NCI-H2107 treated with DMSO at 0.1 percent for 48 hours (cell line): ENCODE results near the gene LIN9.
"Not testable (repeated sequence)": the region's sequence is repeated elsewhere in the genome, so short reads cannot be mapped to it uniquely, and the experiment has no call there.

ENCODE experiments used
- DNase-seq: peaks from one replicate; lab custom pipeline; 2025; ENCODE audit not compliant: unreplicated experiment; lab: John Stamatoyannopoulos, UW

Gene LIN9

GRCh38 chr1:226276077-226276682, 32.8 kb downstream of the LIN9 start:
- no peak for DNase-seq

DNA sequence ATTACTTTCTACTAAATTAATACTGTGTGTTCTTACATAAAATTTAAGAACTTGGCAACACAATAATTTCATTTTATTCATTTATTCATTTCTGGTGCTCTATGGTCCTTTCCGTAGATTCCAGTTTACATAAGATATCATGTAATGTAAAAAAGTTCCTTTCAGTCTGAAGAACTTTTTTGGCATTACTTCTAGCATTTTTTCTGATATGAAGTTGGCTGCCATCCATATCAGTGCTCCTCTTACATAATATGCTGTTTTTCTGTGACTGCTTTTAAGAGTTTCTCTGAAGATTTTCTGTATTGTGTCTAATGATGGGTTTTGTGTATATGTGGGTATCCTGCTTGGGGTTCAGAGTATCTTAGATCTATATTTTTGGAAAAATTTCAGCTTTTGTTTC, 34.8 kb downstream of the LIN9 start:
- no peak for DNase-seq

- not testable (repeated sequence) for DNase-seq
Observed at GRCh38 chr1:226272233-226272902, 36.6 kb downstream of the LIN9 start.

DNA sequence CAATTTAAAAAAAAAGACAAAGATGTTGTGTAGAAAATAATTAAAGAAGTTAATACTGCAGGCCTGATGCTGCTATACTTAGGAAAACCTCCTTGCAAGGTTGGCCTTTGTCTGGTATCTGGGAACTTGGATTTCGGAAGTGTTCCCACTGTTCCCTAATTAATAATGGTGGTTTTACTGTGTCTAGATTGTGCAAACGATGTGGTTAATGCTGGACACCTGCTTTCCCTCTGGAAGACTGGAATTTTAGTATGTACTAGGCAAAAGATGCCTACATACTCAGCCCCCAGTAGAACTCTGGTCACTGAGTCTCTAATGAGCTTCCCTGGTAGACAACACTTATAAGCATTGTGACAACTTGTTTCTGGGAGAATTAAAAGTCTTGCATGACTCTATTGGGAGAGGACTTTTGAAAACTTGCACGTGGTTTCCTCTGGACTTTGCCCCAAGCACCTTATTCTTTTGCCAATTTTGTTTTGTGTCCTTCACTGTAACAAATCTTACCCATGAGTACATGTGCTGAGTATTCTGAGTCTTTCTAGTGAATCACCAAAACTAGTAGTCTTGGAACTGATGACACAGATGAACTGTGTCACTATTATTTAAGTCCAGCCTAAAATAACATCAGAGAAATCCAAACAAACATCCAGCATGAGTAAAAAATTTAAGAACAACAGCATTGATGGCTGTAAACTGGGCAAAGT, 40.4 kb downstream of the LIN9 start:
- DNase-seq, result no peak

DNA sequence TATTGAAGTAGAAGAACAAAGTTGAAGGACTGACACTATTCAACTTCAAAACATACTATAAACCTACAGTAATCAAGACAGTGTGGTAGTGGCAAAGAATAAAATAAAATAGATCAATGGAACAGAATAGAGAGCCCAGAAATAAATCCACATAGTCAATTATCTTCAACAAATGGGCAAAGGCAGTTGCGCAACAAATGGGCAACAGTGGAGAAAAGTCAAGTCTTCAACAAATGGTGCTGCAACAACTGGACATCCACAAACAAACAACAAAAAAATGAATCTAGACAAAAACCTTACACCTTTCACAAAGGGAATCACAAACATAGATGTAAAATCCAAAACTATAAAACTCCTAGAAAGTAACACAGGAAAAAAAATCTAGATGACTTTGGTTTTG, 47.1 kb downstream of the LIN9 start:
- no peak for DNase-seq

- DNase-seq, result no peak
Observed at GRCh38 chr1:226255380-226255779, 53.6 kb downstream of the LIN9 start.

DNA sequence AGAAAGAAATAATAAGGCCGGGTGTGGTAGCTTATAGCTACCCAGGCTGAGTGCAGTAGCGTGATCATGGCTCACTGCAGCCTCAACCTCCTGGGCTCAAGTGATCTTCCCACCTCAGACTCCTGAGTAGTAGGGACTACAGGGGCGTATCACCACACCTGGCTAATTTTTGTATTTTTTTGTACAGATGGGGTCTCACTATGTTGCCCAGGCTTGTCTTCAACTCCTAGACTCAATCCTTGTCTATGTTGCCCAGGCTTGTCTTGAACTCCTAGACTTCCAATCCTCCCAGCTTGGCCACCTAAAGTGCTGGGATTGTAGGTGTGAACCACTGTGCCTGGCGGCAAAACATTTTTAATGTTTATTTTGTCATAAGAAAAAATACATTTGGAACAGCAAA, 55.0 kb downstream of the LIN9 start:
- DNase-seq, result no peak

- DNase-seq, result not testable (repeated sequence)
Observed at GRCh38 chr1:226252841-226253240, 56.1 kb downstream of the LIN9 start.

DNA sequence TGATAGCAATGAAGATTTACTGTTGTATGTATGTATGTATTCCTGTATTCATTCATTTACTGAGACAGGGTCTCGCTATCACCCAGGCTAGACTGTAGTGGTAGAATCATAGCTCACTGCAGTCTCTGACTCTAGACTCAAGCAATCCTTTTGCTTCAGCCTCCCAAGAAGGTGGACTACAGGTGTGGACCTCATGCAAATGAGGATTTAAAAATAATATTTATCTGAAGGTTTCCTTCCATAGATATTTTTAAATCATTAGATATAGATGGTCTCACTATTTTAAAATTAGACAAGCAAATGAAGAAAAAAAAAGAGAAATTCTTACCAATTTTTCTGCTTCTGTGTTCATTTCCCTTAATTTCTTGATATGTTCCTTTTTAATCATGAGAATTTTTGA, 58.5 kb downstream of the LIN9 start:
- no peak for DNase-seq

GRCh38 chr1:226248796-226249195, 60.2 kb downstream of the LIN9 start:
- DNase-seq, result no peak

- no peak for DNase-seq
Observed at GRCh38 chr1:226248091-226248490, 60.9 kb downstream of the LIN9 start.

DNA sequence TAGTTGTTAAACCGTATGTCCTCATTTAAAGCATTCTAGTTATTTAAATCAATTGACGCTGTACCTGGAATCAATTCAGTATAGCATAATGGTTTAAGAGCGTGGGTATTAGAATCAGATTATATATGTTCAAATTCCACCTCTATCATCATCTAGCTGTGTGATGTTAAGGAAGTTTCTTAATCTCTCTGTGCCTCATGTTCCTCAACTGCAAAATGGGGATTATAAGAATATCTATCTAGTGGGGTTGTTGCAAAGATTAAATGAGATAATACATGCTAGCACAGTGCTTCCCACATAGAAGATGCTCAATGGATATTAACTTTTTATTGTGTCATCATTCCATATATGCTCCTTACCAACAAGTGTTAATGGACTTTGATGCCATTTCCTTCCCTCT, 69.5 kb downstream of the LIN9 start:
- DNase-seq, result no peak

DNA sequence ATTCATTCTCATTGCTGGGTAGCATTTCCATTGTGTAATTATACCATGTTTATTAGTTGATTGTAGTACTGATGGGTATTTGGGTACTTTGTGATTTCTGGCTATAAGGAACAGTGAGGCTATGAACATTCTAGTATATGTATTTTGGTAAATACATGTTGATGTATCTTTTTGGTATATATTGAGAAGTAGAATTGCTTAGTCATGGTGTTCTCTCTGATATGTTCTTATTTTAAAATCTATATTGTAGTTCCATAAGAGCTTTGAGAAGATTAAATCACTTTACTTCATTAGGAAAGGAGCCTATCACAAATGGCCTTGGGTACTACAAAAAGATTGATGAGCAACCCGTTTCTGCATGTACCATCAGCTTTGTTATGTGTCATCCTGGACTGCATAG, 72.1 kb downstream of the LIN9 start:
- DNase-seq, result no peak

- DNase-seq, result no peak
Observed at GRCh38 chr1:226233806-226234205, 75.2 kb downstream of the LIN9 start.

DNA sequence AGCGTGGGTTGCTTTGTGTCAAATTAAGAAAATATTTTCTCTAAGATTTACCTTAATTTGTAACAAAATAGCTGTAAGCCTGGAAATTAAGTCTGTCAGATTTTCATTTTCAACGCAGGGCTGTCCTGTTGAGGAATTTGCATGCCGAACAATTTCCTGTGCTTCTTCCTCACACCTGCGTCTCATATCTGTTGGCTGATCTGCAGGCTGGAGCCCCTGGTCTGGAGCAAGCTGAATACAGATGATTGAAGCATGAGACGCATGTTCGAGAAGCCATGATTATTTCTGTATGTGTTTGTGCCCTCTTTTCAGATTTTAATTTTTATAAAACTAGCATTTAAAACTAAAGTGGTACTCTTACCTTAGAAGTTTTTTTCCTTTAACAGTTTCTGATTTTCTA, 75.7 kb downstream of the LIN9 start:
- DNase-seq, result no peak

- DNase-seq, result no peak
Observed at GRCh38 chr1:226226601-226227000, 82.4 kb downstream of the LIN9 start.

GRCh38 chr1:226223786-226224244, 85.1 kb downstream of the LIN9 start:
- DNase-seq, result no peak

- no peak for DNase-seq
Observed at GRCh38 chr1:226223157-226223785, 85.7 kb downstream of the LIN9 start, which contains the start of gene MIXL1. Gene MIXL1, plus strand, starts transcription at chr1:226223664. Its CDS starts 18 bp downstream, at chr1:226223682.

- no peak for DNase-seq
Observed at GRCh38 chr1:226222686-226223085, 86.3 kb downstream of the LIN9 start.

DNA sequence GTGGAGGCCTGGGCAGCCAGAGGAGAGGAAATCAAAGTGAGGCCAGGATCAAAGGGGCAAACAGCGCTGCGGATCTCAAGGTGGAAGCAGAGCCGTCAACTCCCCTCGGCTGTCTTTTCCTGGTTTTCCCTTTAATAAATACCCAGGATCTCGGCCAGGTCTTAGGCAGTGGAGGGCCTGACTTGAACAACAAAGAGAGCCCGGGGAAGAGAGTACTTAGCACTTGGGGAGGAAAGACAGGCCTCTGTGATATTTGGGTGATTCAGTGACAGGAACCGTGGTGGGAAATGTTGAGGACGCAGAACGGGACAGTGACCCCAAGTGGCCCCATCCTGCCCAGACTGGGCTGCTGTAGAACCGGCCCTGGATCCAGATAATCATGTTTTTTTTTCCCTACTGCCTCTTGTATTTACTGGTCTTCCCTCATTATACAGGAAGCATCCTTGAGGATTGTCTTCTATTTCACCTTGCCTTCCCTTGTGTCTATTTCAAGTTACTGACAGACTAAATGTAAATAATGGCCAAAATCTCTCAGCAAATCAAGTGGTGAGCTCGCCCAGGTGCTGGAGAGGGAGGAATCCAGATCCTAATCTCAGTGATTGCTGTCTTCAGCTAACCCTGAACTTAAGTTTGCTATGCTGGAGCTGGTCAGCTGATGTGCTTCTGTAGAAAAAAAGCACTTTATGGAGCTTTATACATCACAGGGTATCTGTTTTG, 88.3 kb downstream of the LIN9 start:
- no peak for DNase-seq

DNA sequence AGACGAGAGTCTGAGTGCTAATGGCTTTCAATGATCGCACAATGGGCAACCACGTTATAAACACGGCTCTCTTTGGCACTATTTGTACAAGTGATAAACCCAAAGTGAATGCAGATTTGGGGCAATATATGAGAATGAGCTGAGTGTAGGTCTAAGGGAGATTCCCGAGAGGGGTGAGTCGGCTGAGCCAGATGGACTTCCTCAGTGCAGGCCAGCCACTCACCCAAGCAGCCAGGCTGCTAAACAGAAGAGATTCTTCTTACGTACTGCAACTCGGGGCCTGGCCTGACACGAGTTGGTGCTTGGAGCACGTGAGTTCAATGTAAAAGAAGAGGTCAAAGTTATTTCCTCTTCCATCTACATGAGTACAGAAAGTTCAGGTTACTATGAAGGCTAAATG, 91.7 kb downstream of the LIN9 start:
- DNase-seq, result no peak
